HepG2 (cell line): ENCODE measurements around the gene DHRS4L2. TPM values are rescaled to one million over a fixed set of nuclear protein-coding genes. Genes with fewer than 3 reads are reported as not detected.
A peak's percentile ranks its signal among the peaks of the same experiment; 100 is the strongest.

Experiments
- EED ChIP-seq: sonication (generic); formaldehyde crosslinking; IDR thresholded peaks from 2 replicates; pipeline ENCODE4 v1.5.0; 2020; ENCODE audit warnings: mild to moderate bottlenecking, missing genetic modification reagents
- ELF3 ChIP-seq: IDR thresholded peaks from 2 replicates; pipeline ENCODE4 v1.6.1; 2016; ENCODE audit warnings: missing genetic modification reagents, missing compliant biosample characterization
- FOXM1 ChIP-seq: sonication (generic); formaldehyde crosslinking; IDR thresholded peaks from 2 replicates; pipeline ENCODE4 v1.5.0; 2020; ENCODE audit warnings: missing genetic modification reagents
- GTF2F1 ChIP-seq: fragments of 150-350 bp; IDR thresholded peaks from 2 replicates; pipeline ENCODE4 v1.6.1; 2014; ENCODE audit warnings: low read length
- PHF21A ChIP-seq: sonication (generic); formaldehyde crosslinking; IDR thresholded peaks from 2 replicates; pipeline ENCODE4 v1.5.0; 2020; ENCODE audit warnings: mild to moderate bottlenecking, missing genetic modification reagents
- POLR2AphosphoS5 ChIP-seq: IDR thresholded peaks from 2 replicates; pipeline ENCODE4 v1.6.1; 2012; ENCODE audit warnings: low read depth, low read length
- RELA ChIP-seq: sonication (generic); formaldehyde crosslinking; IDR thresholded peaks from 2 replicates; pipeline ENCODE4 v1.4.0; 2020; ENCODE audit warnings: missing genetic modification reagents
- RXRB ChIP-seq: IDR thresholded peaks from 2 replicates; pipeline ENCODE4 v1.6.1; 2016; ENCODE audit warnings: borderline replicate concordance, missing genetic modification reagents, missing compliant biosample characterization
- SAP130 ChIP-seq: IDR thresholded peaks from 2 replicates; pipeline ENCODE4 v1.6.1; 2016; ENCODE audit warnings: low read depth
- ZBTB42 ChIP-seq: sonication (generic); formaldehyde crosslinking; IDR thresholded peaks from 2 replicates; pipeline ENCODE4 v1.5.0; 2020; ENCODE audit warnings: mild to moderate bottlenecking, missing genetic modification reagents
- ZNF292 ChIP-seq: sonication (generic); formaldehyde crosslinking; IDR thresholded peaks from 2 replicates; pipeline ENCODE4 v1.8.1; 2022; ENCODE audit warnings: mild to moderate bottlenecking, low read depth, missing genetic modification reagents, borderline replicate concordance
- ZNF569 ChIP-seq: sonication (generic); formaldehyde crosslinking; IDR thresholded peaks from 2 replicates; pipeline ENCODE4 v1.5.0; 2020; ENCODE audit warnings: mild to moderate bottlenecking, missing genetic modification reagents, moderate library complexity, borderline replicate concordance
- ZNF570 ChIP-seq: sonication (generic); formaldehyde crosslinking; IDR thresholded peaks from 2 replicates; pipeline ENCODE4 v1.4.0; 2020; ENCODE audit warnings: mild to moderate bottlenecking, missing genetic modification reagents, borderline replicate concordance
- ZNF614 ChIP-seq: IDR thresholded peaks from 2 replicates; pipeline ENCODE4 v1.6.1; 2018; ENCODE audit warnings: missing biosample characterization, missing genetic modification reagents, inconsistent platforms, borderline replicate concordance
- ZNF772 ChIP-seq: sonication (generic); formaldehyde crosslinking; IDR thresholded peaks from 2 replicates; pipeline ENCODE4 v1.5.0; 2020; ENCODE audit warnings: mild to moderate bottlenecking, missing genetic modification reagents
- ZSCAN12 ChIP-seq: sonication (generic); formaldehyde crosslinking; IDR thresholded peaks from 2 replicates; pipeline ENCODE4 v1.9.0; 2021; ENCODE audit warnings: mild to moderate bottlenecking, missing genetic modification reagents
- ZSCAN25 ChIP-seq: sonication (generic); formaldehyde crosslinking; IDR thresholded peaks from 2 replicates; pipeline ENCODE4 v1.8.0; 2022; ENCODE audit warnings: mild to moderate bottlenecking, missing genetic modification reagents
- polyA plus RNA-seq, 8 experiments: library from polyadenylated mRNA; depleted of rRNA in 3 of 8; stranded (reverse) in 7 of 8; unstranded in 1 of 8; fragments of >200 nt; fragmentation: Illumina TruSeq in 4 of 8; extraction: Trizol in 4 of 8; gene quantifications; 2 replicates each; pipeline versions ENCODE4 v1.2.1 to v1.2.3, GENCODE V29; 2011 to 2016; ENCODE audit warnings: low read depth in 4 of 8, missing spikeins in 1 of 8, mixed read lengths in 1 of 8; ENCODE audit not compliant: insufficient read depth in 1 of 8
- total RNA-seq, 5 experiments: library from RNA; depleted of rRNA; stranded (reverse); fragments of >200 nt; fragmentation: Illumina TruSeq; extraction: Trizol; gene quantifications; 2 replicates each; pipeline ENCODE4 v1.2.3, GENCODE V29; 2016; ENCODE audit warnings: low read depth in 1 of 5
- TF ChIP-seq, protein P1 (sequence below): sonication (generic); formaldehyde crosslinking; IDR thresholded peaks from 2 replicates; pipeline ENCODE4 v1.8.0; 2022; ENCODE audit warnings: mild to moderate bottlenecking, missing genetic modification reagents, borderline replicate concordance
- TF ChIP-seq, protein P2 (sequence below): sonication (generic); formaldehyde crosslinking; IDR thresholded peaks from 2 replicates; pipeline ENCODE4 v1.5.1; 2020; ENCODE audit warnings: missing genetic modification reagents, mild to moderate bottlenecking, borderline replicate concordance
- TF ChIP-seq, protein P3 (sequence below): sonication (generic); formaldehyde crosslinking; IDR thresholded peaks from 2 replicates; pipeline ENCODE4 v1.8.1; 2022; ENCODE audit warnings: low read depth, mild to moderate bottlenecking, missing genetic modification reagents
- TF ChIP-seq, protein P4 (sequence below): sonication (generic); formaldehyde crosslinking; IDR thresholded peaks from 2 replicates; pipeline ENCODE4 v1.8.0; 2023; ENCODE audit warnings: mild to moderate bottlenecking, missing genetic modification reagents
- TF ChIP-seq, protein P5 (sequence below), 2 experiments: sonication (generic) in 1 of 2; formaldehyde crosslinking in 1 of 2; IDR thresholded peaks; 2 replicates each; pipeline versions ENCODE4 v1.4.0 to v1.6.1; 2018 to 2020; ENCODE audit warnings: missing genetic modification reagents in 2 of 2, borderline replicate concordance in 1 of 2, low read depth in 1 of 2, mild to moderate bottlenecking in 1 of 2, missing biosample characterization in 1 of 2

The DHRS4L2 gene
- total and polyA plus RNA-seq, 2 of the 13 experiments (the other 11 are each of a cell fraction or from before 2014, with no cell fraction given) = 24.7 to 38.2 TPM

DNA sequence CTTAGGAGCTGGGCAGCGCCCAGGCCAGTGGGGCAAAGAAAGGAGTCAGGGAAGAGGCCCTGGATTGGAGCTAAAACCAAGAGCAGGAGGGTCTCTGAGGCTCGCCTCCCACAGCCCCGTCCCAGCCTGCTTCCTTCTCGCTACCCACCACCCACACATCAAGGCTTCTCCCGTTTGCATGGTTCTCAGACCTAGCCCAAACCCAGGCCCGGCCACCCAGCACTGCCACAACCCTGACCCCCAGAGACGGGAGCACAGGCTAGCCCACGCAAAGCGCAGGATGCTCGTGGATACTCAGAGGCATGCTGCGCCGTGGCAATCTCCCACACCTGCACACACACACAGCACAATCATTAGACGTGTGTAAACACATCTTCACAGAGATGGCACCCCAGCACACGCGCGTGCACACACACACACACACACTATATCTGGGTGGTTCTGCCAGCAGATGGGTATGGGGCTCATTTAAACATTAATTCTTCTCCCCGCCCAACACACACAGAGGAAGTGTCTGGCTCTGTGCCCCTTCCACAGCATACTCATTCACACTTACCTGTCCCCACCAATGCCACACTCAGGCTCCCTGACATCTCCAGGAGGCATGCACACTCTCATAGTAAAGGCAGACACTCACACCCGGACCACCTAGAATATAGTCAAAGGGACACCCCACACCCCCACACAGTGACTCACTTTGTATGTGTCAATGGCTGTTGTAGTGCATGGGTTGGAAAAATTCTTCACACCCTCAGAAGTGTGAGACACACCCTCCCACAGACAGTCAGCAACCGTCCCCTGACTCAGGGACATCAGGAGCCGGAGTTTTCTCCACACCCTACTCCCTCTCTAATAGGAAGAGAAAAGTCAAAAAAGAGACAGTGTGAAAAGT is 64.2 kb downstream of the DHRS4L2 start (continued):
- TF ChIP-seq, protein P1, sequence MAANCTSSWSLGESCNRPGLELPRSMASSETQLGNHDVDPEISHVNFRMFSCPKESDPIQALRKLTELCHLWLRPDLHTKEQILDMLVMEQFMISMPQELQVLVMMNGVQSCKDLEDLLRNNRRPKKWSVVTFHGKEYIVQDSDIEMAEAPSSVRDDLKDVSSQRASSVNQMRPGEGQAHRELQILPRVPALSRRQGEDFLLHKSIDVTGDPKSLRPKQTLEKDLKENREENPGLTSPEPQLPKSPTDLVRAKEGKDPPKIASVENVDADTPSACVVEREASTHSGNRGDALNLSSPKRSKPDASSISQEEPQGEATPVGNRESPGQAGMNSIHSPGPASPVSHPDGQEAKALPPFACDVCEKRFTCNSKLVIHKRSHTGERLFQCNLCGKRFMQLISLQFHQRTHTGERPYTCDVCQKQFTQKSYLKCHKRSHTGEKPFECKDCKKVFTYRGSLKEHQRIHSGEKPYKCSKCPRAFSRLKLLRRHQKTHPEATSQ (CRISPR knock-in tag) = no peak
- TF ChIP-seq ZNF772 (CRISPR knock-in tag) = no peak
- TF ChIP-seq SAP130 (CRISPR knock-in tag) = no peak
- TF ChIP-seq ZSCAN12 = no peak
- no peak for TF ChIP-seq EED
- no peak for TF ChIP-seq ZNF614
- 0 out of 2 replicates have a peak, but pooled peaks have one; percentile 21 for TF ChIP-seq ZNF570 (CRISPR knock-in tag)
- TF ChIP-seq PHF21A (CRISPR knock-in tag) = no peak
- TF ChIP-seq ZNF569 (CRISPR knock-in tag) = no peak
- no peak for TF ChIP-seq RELA (CRISPR knock-in tag)
- TF ChIP-seq, protein P2, sequence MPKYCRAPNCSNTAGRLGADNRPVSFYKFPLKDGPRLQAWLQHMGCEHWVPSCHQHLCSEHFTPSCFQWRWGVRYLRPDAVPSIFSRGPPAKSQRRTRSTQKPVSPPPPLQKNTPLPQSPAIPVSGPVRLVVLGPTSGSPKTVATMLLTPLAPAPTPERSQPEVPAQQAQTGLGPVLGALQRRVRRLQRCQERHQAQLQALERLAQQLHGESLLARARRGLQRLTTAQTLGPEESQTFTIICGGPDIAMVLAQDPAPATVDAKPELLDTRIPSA (CRISPR knock-in tag) = no peak
- no peak for TF ChIP-seq ZBTB42 (CRISPR knock-in tag)
- no peak for TF ChIP-seq ELF3 (CRISPR knock-in tag)
- 0 out of 2 replicates have a peak, but pooled peaks have one; percentile 10 for TF ChIP-seq ZSCAN25 (CRISPR knock-in tag)
- TF ChIP-seq FOXM1 (CRISPR knock-in tag) = no peak
- no peak for TF ChIP-seq RXRB (CRISPR knock-in tag)
- TF ChIP-seq, protein P3, sequence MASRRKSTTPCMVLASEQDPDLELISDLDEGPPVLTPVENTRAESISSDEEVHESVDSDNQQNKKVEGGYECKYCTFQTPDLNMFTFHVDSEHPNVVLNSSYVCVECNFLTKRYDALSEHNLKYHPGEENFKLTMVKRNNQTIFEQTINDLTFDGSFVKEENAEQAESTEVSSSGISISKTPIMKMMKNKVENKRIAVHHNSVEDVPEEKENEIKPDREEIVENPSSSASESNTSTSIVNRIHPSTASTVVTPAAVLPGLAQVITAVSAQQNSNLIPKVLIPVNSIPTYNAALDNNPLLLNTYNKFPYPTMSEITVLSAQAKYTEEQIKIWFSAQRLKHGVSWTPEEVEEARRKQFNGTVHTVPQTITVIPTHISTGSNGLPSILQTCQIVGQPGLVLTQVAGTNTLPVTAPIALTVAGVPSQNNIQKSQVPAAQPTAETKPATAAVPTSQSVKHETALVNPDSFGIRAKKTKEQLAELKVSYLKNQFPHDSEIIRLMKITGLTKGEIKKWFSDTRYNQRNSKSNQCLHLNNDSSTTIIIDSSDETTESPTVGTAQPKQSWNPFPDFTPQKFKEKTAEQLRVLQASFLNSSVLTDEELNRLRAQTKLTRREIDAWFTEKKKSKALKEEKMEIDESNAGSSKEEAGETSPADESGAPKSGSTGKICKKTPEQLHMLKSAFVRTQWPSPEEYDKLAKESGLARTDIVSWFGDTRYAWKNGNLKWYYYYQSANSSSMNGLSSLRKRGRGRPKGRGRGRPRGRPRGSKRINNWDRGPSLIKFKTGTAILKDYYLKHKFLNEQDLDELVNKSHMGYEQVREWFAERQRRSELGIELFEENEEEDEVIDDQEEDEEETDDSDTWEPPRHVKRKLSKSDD (CRISPR knock-in tag) = no peak
- TF ChIP-seq, protein P4, sequence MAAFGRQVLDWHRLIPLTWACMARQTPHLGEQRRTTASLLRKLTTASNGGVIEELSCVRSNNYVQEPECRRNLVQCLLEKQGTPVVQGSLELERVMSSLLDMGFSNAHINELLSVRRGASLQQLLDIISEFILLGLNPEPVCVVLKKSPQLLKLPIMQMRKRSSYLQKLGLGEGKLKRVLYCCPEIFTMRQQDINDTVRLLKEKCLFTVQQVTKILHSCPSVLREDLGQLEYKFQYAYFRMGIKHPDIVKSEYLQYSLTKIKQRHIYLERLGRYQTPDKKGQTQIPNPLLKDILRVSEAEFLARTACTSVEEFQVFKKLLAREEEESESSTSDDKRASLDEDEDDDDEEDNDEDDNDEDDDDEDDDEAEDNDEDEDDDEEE (CRISPR knock-in tag) = no peak
- TF ChIP-seq GTF2F1 = no peak
- peak; percentile 37; the same call in 1 of the 2 replicates for TF ChIP-seq ZNF292 (CRISPR knock-in tag)
- no peak for TF ChIP-seq POLR2AphosphoS5
- TF ChIP-seq, protein P5, sequence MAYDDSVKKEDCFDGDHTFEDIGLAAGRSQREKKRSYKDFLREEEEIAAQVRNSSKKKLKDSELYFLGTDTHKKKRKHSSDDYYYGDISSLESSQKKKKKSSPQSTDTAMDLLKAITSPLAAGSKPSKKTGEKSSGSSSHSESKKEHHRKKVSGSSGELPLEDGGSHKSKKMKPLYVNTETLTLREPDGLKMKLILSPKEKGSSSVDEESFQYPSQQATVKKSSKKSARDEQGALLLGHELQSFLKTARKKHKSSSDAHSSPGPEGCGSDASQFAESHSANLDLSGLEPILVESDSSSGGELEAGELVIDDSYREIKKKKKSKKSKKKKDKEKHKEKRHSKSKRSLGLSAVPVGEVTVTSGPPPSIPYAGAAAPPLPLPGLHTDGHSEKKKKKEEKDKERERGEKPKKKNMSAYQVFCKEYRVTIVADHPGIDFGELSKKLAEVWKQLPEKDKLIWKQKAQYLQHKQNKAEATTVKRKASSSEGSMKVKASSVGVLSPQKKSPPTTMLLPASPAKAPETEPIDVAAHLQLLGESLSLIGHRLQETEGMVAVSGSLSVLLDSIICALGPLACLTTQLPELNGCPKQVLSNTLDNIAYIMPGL (CRISPR knock-in tag; IDR thresholded peaks at IDR 0.05; ENCODE audit: borderline replicate concordance in 1 of 2, low read depth in 1 of 2) = 0 out of 4 replicates have a peak, but pooled peaks of 1 of the 2 experiments have one; percentile 40
